Esophagus squamous epithelium (tissue), 5 donors: ENCODE data around the gene ANKRD42. TPM values are rescaled to one million over a fixed set of nuclear protein-coding genes. Genes with fewer than 3 reads are reported as not detected.

ENCODE experiments used
- DNase-seq: peaks from one replicate; lab custom pipeline; 2025; lab: John Stamatoyannopoulos, UW
- H3K27ac ChIP-seq, 4 donors: fragments of 200-600 bp; sonication (generic); one replicate each; pipeline ENCODE4 v1.5.1; 2016 to 2019; ENCODE audit warnings: mild to moderate bottlenecking in 1 of 4
- H3K27me3 ChIP-seq, 4 donors: fragments of 200-600 bp; sonication (generic); 1 replicate in 3 of 4; 2 replicates in 1 of 4; pipeline versions ENCODE4 v1.5.1 to v1.6.0; 2017 to 2021; ENCODE audit warnings: antibody characterized with exemption in 1 of 4
- H3K36me3 ChIP-seq, 3 donors: fragments of 200-600 bp; sonication (generic); one replicate each; pipeline ENCODE4 v1.5.1; 2016 to 2019
- H3K4me1 ChIP-seq, 3 donors: fragments of 200-600 bp; sonication (generic); one replicate each; pipeline ENCODE4 v1.5.1; 2017 to 2019
- H3K4me3 ChIP-seq, 4 donors: fragments of 200-600 bp; sonication (generic); 1 replicate in 3 of 4; 2 replicates in 1 of 4; pipeline ENCODE4 v1.5.1; 2016 to 2019; ENCODE audit warnings: mild to moderate bottlenecking in 2 of 4, moderate library complexity in 1 of 4
- H3K9me3 ChIP-seq, 3 donors: fragments of 200-600 bp; sonication (generic); one replicate each; pipeline ENCODE4 v1.5.1; 2016 to 2019
- POLR2A ChIP-seq, 4 donors: fragments of 450-650 bp; IDR thresholded peaks; one replicate each; pipeline ENCODE4 v1.6.1; 2017; ENCODE audit warnings: antibody characterized with exemption in 4 of 4, mild to moderate bottlenecking in 4 of 4, moderate library complexity in 3 of 4
- WGBS, 2 donors: methylation state at CpG; one replicate each; pipeline ENCODE4 v1.1.5; 2018; 5-methylcytosine and 5-hydroxymethylcytosine counted together
- intact Hi-C: fragments of 100-400 bp; cut with DNase I; formaldehyde crosslinking; loops from one replicate; pipeline ENCODE4 v1.15.0; 2022
- total RNA-seq, 4 donors: library from RNA; depleted of rRNA; stranded (reverse); fragments of >200 nt; gene quantifications; one replicate each; pipeline ENCODE4 v1.1.0, GENCODE V29; 2016
- TF ChIP-seq, protein P1 (sequence below), 6 experiments: fragments of 450-650 bp in 4 of 6; fragments of 200-600 bp in 2 of 6; sonication (generic) in 2 of 6; IDR thresholded peaks; one replicate each; pipeline ENCODE4 v1.5.1; 2016 to 2019; ENCODE audit warnings: antibody characterized with exemption in 6 of 6, mild to moderate bottlenecking in 4 of 6, moderate library complexity in 4 of 6
- donor health status: DM: yes; HTN: yes; CAD: no.

The ANKRD42 gene
- total RNA-seq, 4 donors from 2014 or later = 3.9 to 7.4 (median 5.2) TPM

GRCh38 chr11:83191491-83191890, 2.0 kb upstream of the ANKRD42 start:
- WGBS, 2 donors = 73 to 91% methylated on average over 5 of the region's 5 CpGs
- no peak for TF ChIP-seq POLR2A (IDR thresholded peaks at IDR 0.05)
- TF ChIP-seq, protein P1, sequence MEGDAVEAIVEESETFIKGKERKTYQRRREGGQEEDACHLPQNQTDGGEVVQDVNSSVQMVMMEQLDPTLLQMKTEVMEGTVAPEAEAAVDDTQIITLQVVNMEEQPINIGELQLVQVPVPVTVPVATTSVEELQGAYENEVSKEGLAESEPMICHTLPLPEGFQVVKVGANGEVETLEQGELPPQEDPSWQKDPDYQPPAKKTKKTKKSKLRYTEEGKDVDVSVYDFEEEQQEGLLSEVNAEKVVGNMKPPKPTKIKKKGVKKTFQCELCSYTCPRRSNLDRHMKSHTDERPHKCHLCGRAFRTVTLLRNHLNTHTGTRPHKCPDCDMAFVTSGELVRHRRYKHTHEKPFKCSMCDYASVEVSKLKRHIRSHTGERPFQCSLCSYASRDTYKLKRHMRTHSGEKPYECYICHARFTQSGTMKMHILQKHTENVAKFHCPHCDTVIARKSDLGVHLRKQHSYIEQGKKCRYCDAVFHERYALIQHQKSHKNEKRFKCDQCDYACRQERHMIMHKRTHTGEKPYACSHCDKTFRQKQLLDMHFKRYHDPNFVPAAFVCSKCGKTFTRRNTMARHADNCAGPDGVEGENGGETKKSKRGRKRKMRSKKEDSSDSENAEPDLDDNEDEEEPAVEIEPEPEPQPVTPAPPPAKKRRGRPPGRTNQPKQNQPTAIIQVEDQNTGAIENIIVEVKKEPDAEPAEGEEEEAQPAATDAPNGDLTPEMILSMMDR (IDR thresholded peaks at IDR 0.05) = no peak
- Histone ChIP-seq H3K27me3 (no peaks in the 10 kb centered on the region), H3K36me3 (peaks cover 0 to 56% (median 8%) of the 10 kb centered on the region in 3 donors), H3K4me1 (peaks cover 10 to 40% (median 20%) of the 10 kb centered on the region in 3 donors), H3K27ac (no peak overlapping the region), H3K4me3 (no peak overlapping the region), H3K9me3 (no peaks in the 10 kb centered on the region)
- DNase-seq = no peak
- intact Hi-C loops = loop anchor here (10.0 kb wide), 1 partner anchor 93 kb away; the partner anchor contains the start of gene CCDC90B

- Histone ChIP-seq H3K27me3 (no peaks in the 10 kb centered on the region), H3K4me1 (peaks cover 10 to 45% (median 20%) of the 10 kb centered on the region in 3 donors), H3K9me3 (no peaks in the 10 kb centered on the region), H3K27ac (peak overlapping the region in 2 of 4 donors; percentile 92 to 94), H3K4me3 (peak overlapping the region in 2 of 4 donors; percentile 69 to 91), H3K36me3 (peaks cover 0 to 51% (median 8%) of the 10 kb centered on the region in 3 donors)
- WGBS, 2 donors = 79 to 92% methylated on average over 11 of the region's 11 CpGs
- no peak for TF ChIP-seq POLR2A (IDR thresholded peaks at IDR 0.05)
- TF ChIP-seq, protein P1 (IDR thresholded peaks at IDR 0.05) = no peak
- intact Hi-C loops = loop anchor here (10.0 kb wide), 1 partner anchor 93 kb away; the partner anchor contains the start of gene CCDC90B
- DNase-seq = no peak
Measured at GRCh38 chr11:83191986-83192385, 1.5 kb upstream of the ANKRD42 start.

- peaks cover 10 to 49% (median 20%) of the 10 kb centered on the region in 3 donors for H3K4me1 ChIP-seq
- TF ChIP-seq POLR2A (IDR thresholded peaks at IDR 0.05) = no peak
- TF ChIP-seq, protein P1 (IDR thresholded peaks at IDR 0.05) = no peak
- peaks cover 0 to 43% (median 8%) of the 10 kb centered on the region in 3 donors for H3K36me3 ChIP-seq
- peak overlapping the region; percentile 89 to 94 (median 92) for H3K27ac ChIP-seq
- no peaks in the 10 kb centered on the region for H3K27me3 ChIP-seq
- 7 to 14% methylated on average over 8 of the region's 8 CpGs for WGBS, 2 donors
- H3K9me3 ChIP-seq = no peaks in the 10 kb centered on the region
- no peak for DNase-seq
- intact Hi-C loops = loop anchor here (10.0 kb wide), 1 partner anchor 92 kb away; the partner anchor contains the start of gene CCDC90B
- peak overlapping the region; percentile 69 to 91 (median 80) for H3K4me3 ChIP-seq
Measured at GRCh38 chr11:83192606-83193245, 786 bp upstream of the ANKRD42 start.

- TF ChIP-seq, protein P1 (IDR thresholded peaks at IDR 0.05) = no peak
- peak in 2 of 4 donors; percentile 35 to 38 for TF ChIP-seq POLR2A (IDR thresholded peaks at IDR 0.05)
- no peak for DNase-seq
- Histone ChIP-seq H3K9me3 (no peaks in the 10 kb centered on the region), H3K4me1 (peaks cover 10 to 49% (median 20%) of the 10 kb centered on the region in 3 donors), H3K4me3 (peak overlapping the region; percentile 69 to 91 (median 80)), H3K27me3 (no peaks in the 10 kb centered on the region), H3K27ac (peak overlapping the region; percentile 89 to 94 (median 92)), H3K36me3 (peaks cover 0 to 41% (median 0%) of the 10 kb centered on the region in 3 donors)
- WGBS, 2 donors = 1% methylated on average over 22 to 32 of the region's 35 CpGs
- intact Hi-C loops = loop anchor here (10.0 kb wide), 1 partner anchor 90 kb away; the partner anchor contains the start of gene CCDC90B
Measured at GRCh38 chr11:83194281-83195142, 1.0 kb downstream of the ANKRD42 start.
